TTC549 (cell line): ENCODE measurements around the gene PLA2G4E.

ENCODE experiments used
- FAIRE-seq: peaks from 2 replicates; lab custom pipeline; 2012; peaks lifted over from hg19 to GRCh38; lab: Jason Lieb, UNC

Gene PLA2G4E

GRCh38 chr15:41992151-41992802 is 28.6 kb downstream of the PLA2G4E start:
- no peak for FAIRE-seq

- no peak for FAIRE-seq
These were observed 30.2 kb downstream of the PLA2G4E start for GRCh38 chr15:41990691-41991090.

GRCh38 chr15:41990243-41990605 is 30.6 kb downstream of the PLA2G4E start:
- FAIRE-seq = no peak

GRCh38 chr15:41989573-41990242 is 31.1 kb downstream of the PLA2G4E start:
- FAIRE-seq = no peak

- FAIRE-seq = no peak
These were observed 31.8 kb downstream of the PLA2G4E start for GRCh38 chr15:41988896-41989572.

DNA sequence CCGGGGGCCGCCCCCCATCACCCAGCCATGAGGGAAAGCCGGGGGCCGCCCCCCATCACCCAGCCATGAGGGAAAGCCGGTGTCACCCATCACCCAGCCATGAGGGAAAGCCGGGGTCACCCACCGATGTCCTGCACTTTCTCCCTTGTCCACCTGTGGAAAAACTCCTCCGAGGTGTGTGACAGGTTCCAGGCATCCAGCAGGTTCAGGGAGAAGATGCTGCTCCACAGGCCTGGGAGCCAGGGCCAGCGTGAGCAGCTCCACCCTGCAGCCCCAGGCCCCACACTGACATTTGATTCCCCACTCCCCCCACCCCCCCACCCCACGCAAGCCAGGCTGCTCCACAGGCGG is 32.9 kb downstream of the PLA2G4E start:
- no peak for FAIRE-seq

DNA sequence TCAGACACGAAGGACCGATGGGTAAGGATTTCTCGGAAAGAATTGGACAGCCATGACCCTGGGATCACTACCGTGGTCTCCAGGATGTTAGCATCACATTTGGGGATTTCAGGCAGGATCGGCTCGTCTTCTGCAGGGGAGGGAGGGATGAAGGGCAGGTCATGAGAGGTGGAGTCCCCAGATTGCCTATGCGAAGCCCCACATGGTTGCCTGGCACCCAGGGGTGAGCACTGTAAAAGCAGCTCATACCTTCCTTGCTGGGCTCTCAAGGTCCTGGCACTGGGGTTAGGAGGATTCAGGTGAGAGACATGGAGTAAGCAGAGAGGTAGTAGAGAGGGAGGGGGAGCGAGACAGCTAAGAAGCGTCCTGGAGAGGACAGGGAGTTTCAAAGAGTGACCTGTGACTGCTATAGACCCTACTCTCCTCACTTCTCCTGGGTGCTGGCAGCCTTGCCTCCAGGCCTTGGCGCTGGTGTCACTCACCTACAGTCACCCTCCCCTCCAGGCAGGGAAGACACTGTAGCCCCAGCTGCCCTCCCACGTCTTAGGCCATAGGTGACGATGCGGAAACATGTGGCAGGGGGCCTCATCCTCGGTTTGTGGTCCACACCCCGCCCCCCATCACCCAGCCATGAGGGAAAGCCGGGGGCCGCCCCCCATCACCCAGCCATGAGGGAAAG is 33.5 kb downstream of the PLA2G4E start:
- no peak for FAIRE-seq

DNA sequence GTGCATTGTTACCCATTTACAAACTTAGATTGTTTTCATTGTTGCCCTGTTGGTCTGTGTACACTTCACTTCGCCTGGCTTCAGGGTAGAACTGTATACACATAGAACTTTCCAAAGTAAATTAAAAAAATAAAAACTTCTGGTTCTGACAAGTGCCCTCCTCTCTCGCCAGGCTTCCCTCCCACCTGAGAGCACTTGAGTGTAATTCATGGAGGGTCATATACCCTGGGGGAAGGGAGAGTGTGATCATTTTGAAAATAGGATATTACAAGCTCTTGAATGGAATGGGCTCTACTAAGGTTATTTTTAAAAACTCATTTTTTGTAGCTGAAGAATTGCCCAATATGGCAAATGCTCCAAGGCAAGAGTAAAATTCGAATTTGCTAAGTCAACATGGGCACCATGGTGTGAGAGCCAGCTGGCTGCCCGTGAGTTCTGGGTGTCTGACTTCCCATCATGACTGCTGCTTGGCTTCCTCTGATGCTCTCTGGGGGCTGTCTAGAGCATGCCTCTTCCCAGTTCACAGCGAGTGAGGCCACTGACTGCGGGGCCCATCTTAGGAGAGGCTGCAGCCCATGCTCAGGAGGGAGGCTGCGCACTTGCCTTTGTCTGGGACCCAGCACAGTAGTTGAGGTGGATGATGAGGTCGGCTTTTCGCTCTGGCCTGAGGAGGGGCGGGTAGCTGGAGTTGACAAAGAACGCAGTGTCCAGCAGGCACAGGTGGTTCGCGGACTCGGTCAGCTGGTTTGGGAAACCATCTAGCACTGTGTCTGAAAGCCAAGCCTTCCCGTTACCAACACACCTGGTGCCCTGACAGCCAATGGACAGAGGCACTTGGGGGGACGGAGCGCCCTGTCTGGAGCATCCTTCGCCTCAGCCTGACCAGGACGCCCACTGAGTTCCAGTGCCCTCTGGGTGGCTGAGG is 35.3 kb downstream of the PLA2G4E start:
- no peak for FAIRE-seq

DNA sequence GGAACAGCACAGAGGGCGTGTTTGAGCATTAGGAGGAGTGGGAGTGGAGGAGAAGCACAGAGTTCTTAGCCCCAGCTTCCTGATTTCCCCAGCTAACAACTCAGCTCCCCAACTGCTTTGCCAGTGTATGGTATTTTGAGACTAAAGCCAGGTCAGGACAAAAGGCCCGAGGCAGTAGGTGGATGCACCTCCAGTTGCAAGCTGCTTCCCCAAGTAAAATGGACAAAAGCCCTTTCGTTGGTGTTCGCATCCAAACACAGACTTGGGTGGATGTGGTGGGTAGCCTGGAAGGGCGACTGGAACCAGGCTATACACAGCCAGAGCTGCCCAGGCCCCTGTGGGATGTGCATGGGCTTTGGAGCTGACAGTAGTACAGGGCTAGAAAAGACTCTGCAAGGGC is 36.2 kb downstream of the PLA2G4E start:
- no peak for FAIRE-seq

DNA sequence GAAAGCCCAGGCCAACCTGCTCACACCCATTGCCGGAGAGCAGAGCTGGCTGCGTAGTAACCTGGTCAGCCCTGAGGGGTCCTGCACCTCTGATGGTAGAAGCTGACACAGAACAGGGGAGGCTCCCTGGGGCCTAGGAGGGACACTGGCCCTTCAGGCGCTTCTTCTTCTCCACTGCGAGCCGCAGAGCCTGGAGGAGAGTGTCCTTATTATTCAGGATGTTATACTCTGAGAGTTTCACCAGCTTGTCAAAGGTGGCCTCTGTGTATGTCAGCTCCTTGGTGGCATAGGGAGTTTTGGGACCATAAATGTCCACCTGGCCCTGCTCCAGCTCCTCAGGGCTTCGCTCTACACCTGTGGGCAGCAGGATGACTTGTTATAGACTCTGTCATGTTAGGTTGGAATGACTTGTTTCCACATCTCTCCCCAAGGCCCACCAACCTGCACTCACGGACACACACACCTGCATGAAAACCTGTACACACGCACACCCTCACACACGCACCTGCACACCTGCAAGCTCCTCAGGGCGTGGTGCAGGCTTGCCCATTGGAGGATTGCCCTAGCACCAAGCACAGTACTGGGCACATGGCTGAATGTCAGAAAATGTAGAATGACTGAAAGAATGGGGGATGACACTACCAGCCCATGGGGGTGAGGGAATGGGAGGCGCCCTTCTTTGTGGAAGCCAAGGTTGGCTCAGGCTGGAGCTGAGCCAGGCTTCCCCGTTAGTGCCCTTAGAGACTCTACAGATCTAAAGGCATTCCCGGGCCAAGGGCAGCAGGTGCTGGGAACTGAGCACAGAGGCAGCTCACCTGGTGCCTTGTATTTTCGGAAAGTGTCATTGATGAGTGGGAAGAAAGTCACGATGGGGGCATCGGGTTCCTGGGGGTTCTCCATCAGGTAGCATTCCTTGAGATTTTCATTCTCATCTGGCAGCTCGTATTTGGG is 36.9 kb downstream of the PLA2G4E start:
- no peak for FAIRE-seq

DNA sequence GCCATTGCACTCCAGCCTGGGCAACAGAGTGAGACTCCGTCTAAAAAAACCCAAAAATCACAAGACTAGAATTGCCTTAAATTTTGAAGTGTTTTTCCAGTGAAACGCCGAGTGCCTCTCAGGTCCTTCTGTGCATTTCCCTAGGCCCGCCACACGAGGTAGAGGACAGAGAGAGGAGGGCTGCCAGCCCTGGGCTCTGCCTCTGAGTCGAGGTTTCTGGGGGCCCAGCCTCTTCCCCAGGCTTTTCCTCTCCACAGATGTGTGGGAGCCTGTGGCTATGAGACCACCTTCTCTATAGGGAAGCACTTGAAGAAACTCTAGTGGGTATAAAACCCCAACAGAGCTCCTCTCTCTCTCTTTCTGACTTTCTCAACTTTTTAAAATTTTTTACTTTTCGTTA is 37.6 kb downstream of the PLA2G4E start:
- no peak for FAIRE-seq

DNA sequence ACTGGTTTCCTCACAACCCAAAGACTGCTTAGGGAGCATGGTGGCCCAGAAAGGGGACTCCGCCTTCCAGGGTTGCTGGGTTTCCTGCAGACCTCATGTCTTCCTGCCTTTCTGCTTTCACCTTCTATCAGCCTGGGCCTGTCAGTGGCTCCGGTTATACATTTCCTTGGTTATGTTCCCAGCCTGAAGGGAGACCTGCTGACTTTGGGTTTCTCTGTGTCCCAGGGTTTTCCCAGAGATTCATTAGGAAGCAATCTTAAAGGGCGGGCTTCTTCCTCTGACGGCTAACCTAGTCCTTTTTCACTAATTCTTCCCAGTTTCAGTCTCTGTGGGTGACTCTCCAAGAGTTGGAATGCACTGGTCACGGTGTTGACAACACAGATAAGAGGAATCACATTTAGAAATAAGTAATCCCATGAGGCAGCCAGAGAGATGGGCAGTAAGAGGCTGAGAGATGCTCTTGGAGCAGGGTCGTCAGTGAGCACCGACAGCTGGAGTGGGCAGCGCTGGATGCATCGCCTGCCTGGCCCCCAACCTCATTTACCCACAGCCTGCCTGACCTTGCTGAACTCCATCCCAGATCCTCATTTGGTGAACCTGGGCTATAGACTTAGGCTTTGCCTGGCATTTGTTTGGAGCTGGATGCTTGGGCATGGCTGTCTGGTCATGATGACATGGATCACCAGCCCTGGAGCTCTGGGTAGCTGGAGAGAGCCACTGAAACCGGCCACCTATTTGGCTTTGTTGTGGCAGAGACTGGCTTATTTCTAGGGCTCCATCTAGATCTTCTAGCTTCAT is 38.5 kb downstream of the PLA2G4E start:
- FAIRE-seq = no peak

DNA sequence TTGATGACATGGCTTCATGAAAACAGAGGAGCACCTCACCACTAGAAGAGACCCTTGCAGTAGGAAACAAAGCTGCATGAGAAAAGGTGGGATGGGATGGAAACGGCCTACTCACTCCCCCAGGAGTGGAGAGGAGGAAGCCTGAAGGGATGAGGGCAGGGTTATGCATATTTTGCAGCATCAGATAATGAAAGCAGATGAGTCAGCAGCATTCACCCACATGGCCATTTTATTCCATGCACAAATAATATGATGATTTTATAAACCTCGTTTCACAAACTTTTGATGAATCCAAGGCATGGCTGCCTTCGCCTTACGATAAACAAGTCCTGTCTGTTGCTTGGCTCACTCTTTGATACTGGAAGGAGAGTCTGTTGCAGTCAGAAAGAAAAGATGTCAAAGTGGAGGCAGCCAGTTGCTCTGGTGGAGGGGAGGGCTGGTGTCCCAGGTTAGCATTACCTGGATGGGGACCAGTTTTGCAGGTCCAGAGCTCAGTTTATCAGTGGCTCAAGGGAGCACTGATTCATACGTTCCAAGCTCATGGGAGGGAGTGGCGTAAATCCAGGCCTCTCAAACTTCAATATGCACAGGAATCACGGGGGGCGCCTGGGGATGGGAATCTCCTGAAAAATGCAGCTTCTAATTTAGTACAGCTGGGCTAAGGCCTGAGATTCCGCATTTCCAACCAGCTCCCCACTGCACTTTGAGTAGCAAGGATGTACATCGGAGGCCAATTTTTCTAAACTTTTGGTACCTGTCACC is 39.3 kb downstream of the PLA2G4E start:
- FAIRE-seq = no peak

DNA sequence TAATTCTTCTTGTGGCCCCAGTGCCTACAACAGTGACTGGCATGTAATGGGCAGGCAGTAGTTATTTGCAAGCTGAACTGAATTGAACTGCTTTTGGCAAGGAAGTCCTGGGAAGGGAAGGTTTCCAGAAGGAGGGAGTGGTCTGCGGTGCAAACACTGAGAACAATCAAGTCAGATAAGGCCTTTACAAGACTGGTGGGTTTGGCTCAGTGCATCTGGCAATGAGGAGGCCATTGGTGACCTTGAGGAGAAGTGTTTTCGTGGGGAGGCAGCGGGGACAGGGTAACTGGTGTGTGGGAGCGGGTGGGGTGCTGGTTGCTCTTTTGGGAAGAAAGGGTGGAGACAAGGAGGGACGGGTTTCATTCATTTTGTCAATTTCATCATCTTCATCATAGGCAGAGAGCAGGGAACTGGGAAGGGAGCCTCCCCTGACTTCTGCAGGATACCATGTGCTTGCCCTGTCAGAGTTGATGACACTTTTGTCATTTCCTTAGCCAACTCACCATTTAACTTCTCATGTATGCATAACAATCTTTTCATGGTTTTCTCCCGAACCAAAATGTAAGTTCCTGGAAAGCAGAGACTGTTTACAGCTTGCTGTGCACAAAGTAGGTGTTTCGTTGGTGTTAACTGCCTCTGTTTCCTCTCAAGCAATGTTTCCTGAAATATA is 40.1 kb downstream of the PLA2G4E start:
- no peak for FAIRE-seq

DNA sequence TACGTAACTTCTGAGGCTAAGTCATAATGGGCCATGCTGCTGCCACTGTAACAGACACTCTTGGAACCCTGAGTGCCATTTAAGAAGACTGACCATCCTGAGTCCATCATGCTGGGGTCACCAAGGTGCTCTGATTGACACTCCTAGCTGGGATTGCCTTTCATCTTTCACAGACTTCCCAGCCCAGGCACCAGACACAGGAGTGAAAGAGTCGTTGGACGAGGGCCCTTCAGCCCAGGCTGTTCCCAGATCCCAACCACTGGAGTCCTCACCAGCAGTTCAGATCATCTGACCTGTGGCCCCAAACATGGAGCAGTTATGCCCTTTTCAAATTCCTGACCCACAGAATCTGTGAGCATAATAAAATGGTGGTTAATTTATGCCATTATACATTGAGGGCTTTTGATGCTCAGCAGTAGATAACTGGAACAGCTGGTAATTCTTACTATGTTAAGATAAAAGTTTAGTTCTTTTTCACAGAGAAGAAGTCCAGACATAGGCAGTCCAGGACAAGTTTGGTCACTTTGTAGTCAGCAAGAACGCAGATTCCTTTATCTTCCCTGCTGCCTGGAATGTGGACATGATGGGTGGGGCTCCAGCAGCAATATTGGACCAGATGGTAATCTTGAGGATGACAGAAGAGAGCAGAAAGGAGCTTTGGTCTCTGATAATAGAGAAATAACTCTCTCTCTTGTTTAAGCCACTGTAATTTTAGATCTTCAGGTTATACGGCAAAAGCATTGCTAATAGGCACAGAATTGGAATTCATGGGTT is 41.2 kb downstream of the PLA2G4E start:
- no peak for FAIRE-seq

- FAIRE-seq = no peak
These were observed 42.3 kb downstream of the PLA2G4E start for GRCh38 chr15:41978534-41978933.

- FAIRE-seq = no peak
These were observed 43.0 kb downstream of the PLA2G4E start for GRCh38 chr15:41977757-41978383.

- no peak for FAIRE-seq
These were observed 45.2 kb downstream of the PLA2G4E start for GRCh38 chr15:41975669-41976068.
